HepG2 (cell line): Measurements from ENCODE around the gene EXOC7. TPM values are rescaled to one million over a fixed set of nuclear protein-coding genes. Genes with fewer than 3 reads are reported as not detected.

Experiments used
- ATAC-seq: fragments of 200-7000 bp; cut with Tn5 transposase; 3 replicates; pipeline ENCODE4 v1.9.1; 2020; ENCODE audit warnings: mild to moderate bottlenecking, moderate library complexity
- BruUV-seq: library from RNA; stranded (reverse); fragments of 400-500 nt; replicated peaks from 2 replicates; lab custom pipeline; 2021; lab: Mats Ljungman, UMichigan
- CTCF ChIA-PET: fragments of 300-600 bp; formaldehyde crosslinking; extraction: SDS; loops from one replicate; lab custom pipeline; 2021; ENCODE audit warnings: low total read pairs, inconsistent platforms, low intra/inter-chr PET ratio; lab: Yijun Ruan, JAX
- POLR2A ChIA-PET: fragments of 350-600 bp; sonication (Branson Sonifier 250); formaldehyde crosslinking; loops from one replicate; lab custom pipeline; 2020; ENCODE audit warnings: antibody characterized with exemption, inconsistent platforms; lab: Yijun Ruan, JAX
- DNase-seq: peaks from one replicate; pipeline ENCODE4 v3.0.0-alpha.2; 2015; ENCODE audit warnings: low spot score
- FAIRE-seq: peaks from 3 replicates; lab custom pipeline; 2011; peaks lifted over from hg19 to GRCh38; lab: Jason Lieb, UNC
- H2AFZ ChIP-seq: one replicate; pipeline ENCODE4 v1.6.1; 2011; ENCODE audit warnings: low read length, inconsistent platforms
- H3K27ac ChIP-seq: fragments of 300-600 bp; 3 replicates; pipeline ENCODE4 v1.8.0; 2011; ENCODE audit warnings: mixed run types, mild to moderate bottlenecking, mixed read lengths, low read length, inconsistent platforms; ENCODE audit not compliant: insufficient read depth; ENCODE audit errors: extremely low read length
- H3K27me3 ChIP-seq, 2 experiments: fragments of 200-600 bp in 1 of 2; 2 replicates in 1 of 2; 3 replicates in 1 of 2; pipeline versions ENCODE4 v1.6.0 to v1.8.0; 2011; ENCODE audit warnings: low read length in 2 of 2, mild to moderate bottlenecking in 2 of 2, moderate library complexity in 2 of 2, inconsistent platforms in 1 of 2; ENCODE audit not compliant: insufficient read depth in 2 of 2, control insufficient read depth in 1 of 2
- H3K36me3 ChIP-seq, 2 experiments: fragments of 200-600 bp in 1 of 2; replicated peaks in 1 of 2; 2 replicates in 1 of 2; 3 replicates in 1 of 2; pipeline versions ENCODE4 v1.5.1 to v1.8.0; 2011; ENCODE audit warnings: low read length in 2 of 2, inconsistent platforms in 1 of 2; ENCODE audit not compliant: insufficient read depth in 2 of 2, control insufficient read depth in 1 of 2
- H3K4me1 ChIP-seq: 2 replicates; pipeline ENCODE4 v1.5.1; 2012; ENCODE audit warnings: low read length, inconsistent platforms; ENCODE audit not compliant: insufficient read depth
- H3K4me2 ChIP-seq: 2 replicates; pipeline ENCODE4 v1.6.0; 2011; ENCODE audit warnings: low read depth, low read length, inconsistent platforms
- H3K4me3 ChIP-seq, 3 experiments: fragments of 200-600 bp in 1 of 3; sonication (generic), shearing (Covaris generic) in 1 of 3; replicated peaks in 1 of 3; 2 replicates each; pipeline ENCODE4 v1.5.1; 2011 to 2016; ENCODE audit warnings: low read length in 3 of 3, inconsistent platforms in 2 of 3, low read depth in 2 of 3, mild to moderate bottlenecking in 2 of 3, control low read depth in 1 of 3, mixed read lengths in 1 of 3; ENCODE audit not compliant: insufficient read depth in 1 of 3
- H3K79me2 ChIP-seq: one replicate; pipeline ENCODE4 v1.6.1; 2011; ENCODE audit warnings: low read length, inconsistent platforms; ENCODE audit not compliant: insufficient read depth
- H3K9ac ChIP-seq: 2 replicates; pipeline ENCODE4 v1.6.0; 2011; ENCODE audit warnings: mild to moderate bottlenecking, low read depth, low read length, inconsistent platforms; ENCODE audit not compliant: insufficient read depth
- H3K9me3 ChIP-seq: 2 replicates; pipeline ENCODE4 v1.5.1; 2012; ENCODE audit warnings: mild to moderate bottlenecking, low read length
- H4K20me1 ChIP-seq: 2 replicates; pipeline ENCODE4 v1.6.0; 2011; ENCODE audit warnings: inconsistent platforms, mild to moderate bottlenecking, low read length, moderate library complexity; ENCODE audit not compliant: insufficient read depth
- ATF2 ChIP-seq: sonication (generic); formaldehyde crosslinking; IDR thresholded peaks from 2 replicates; pipeline ENCODE4 v1.4.0; 2020; ENCODE audit warnings: missing genetic modification reagents
- CHCHD3 ChIP-seq: sonication (generic); formaldehyde crosslinking; IDR thresholded peaks from 2 replicates; pipeline ENCODE4 v1.8.0; 2022; ENCODE audit warnings: mild to moderate bottlenecking, missing genetic modification reagents, moderate library complexity
- ERF ChIP-seq: IDR thresholded peaks from 2 replicates; pipeline ENCODE4 v1.6.1; 2018; ENCODE audit warnings: missing biosample characterization, missing genetic modification reagents
- RXRA ChIP-seq: sonication (generic); formaldehyde crosslinking; IDR thresholded peaks from 2 replicates; pipeline ENCODE4 v1.5.1; 2020; ENCODE audit warnings: missing genetic modification reagents
- SKIL ChIP-seq: sonication (generic); formaldehyde crosslinking; IDR thresholded peaks from 2 replicates; pipeline ENCODE4 v1.8.0; 2022; ENCODE audit warnings: missing genetic modification reagents, mild to moderate bottlenecking, moderate library complexity, borderline replicate concordance
- ZNF260 ChIP-seq: sonication (generic); formaldehyde crosslinking; IDR thresholded peaks from 2 replicates; pipeline ENCODE4 v1.4.0; 2020; ENCODE audit warnings: missing genetic modification reagents, low read depth, mild to moderate bottlenecking, borderline replicate concordance
- WGBS: methylation state at CpG from one replicate; pipeline ENCODE4 v1.1.6; 2017; ENCODE audit warnings: low lambda C conversion rate; 5-methylcytosine and 5-hydroxymethylcytosine counted together
- in situ Hi-C: cut with HindIII; loops from 2 replicates; pipeline ENCODE4 v1.10.0; 2017; ENCODE audit warnings: low pct_unique_long_range_greater_than_20kb; ENCODE audit not compliant: extremely low pct_ligation_motif_present
- intact Hi-C: fragments of 100-400 bp; cut with micrococcal nuclease; formaldehyde crosslinking; loops from one replicate; pipeline ENCODE4 v1.10.0; 2022; ENCODE audit not compliant: unreplicated experiment
- polyA plus RNA-seq, 8 experiments: library from polyadenylated mRNA; depleted of rRNA in 3 of 8; stranded (reverse) in 7 of 8; unstranded in 1 of 8; fragments of >200 nt; fragmentation: Illumina TruSeq in 4 of 8; extraction: Trizol in 4 of 8; gene quantifications; 2 replicates each; pipeline versions ENCODE4 v1.2.1 to v1.2.3, GENCODE V29; 2011 to 2016; ENCODE audit warnings: low read depth in 4 of 8, missing spikeins in 1 of 8, mixed read lengths in 1 of 8; ENCODE audit not compliant: insufficient read depth in 1 of 8
- total RNA-seq, 5 experiments: library from RNA; depleted of rRNA; stranded (reverse); fragments of >200 nt; fragmentation: Illumina TruSeq; extraction: Trizol; gene quantifications; 2 replicates each; pipeline ENCODE4 v1.2.3, GENCODE V29; 2016; ENCODE audit warnings: low read depth in 1 of 5
- TF ChIP-seq, protein P1 (sequence below): sonication (generic); formaldehyde crosslinking; IDR thresholded peaks from 2 replicates; pipeline ENCODE4 v1.5.0; 2020; ENCODE audit warnings: missing genetic modification reagents
- TF ChIP-seq, protein P2 (sequence below), 2 experiments: sonication (generic) in 1 of 2; formaldehyde crosslinking in 1 of 2; IDR thresholded peaks; 2 replicates each; pipeline versions ENCODE4 v1.4.0 to v1.6.1; 2018 to 2020; ENCODE audit warnings: missing genetic modification reagents in 2 of 2, borderline replicate concordance in 1 of 2, low read depth in 1 of 2, mild to moderate bottlenecking in 1 of 2, missing biosample characterization in 1 of 2
- TF ChIP-seq, protein P3 (sequence below): sonication (generic); formaldehyde crosslinking; IDR thresholded peaks from 2 replicates; pipeline ENCODE4 v1.4.0; 2020; ENCODE audit warnings: missing genetic modification reagents

Gene EXOC7
- total and polyA plus RNA-seq, 2 of the 13 experiments (the other 11 are each of a cell fraction or from before 2014, with no cell fraction given): 86.9 to 116 TPM

- no peak for FAIRE-seq
- POLR2A ChIA-PET: interaction anchor here (1.7 kb wide), 1 partner anchor 28 kb away, joined by 4 read pairs; no protein-coding TSS in a partner anchor
- TF ChIP-seq RXRA (CRISPR knock-in tag): no peak
- TF ChIP-seq CHCHD3 (CRISPR knock-in tag): no peak
- TF ChIP-seq, protein P1, sequence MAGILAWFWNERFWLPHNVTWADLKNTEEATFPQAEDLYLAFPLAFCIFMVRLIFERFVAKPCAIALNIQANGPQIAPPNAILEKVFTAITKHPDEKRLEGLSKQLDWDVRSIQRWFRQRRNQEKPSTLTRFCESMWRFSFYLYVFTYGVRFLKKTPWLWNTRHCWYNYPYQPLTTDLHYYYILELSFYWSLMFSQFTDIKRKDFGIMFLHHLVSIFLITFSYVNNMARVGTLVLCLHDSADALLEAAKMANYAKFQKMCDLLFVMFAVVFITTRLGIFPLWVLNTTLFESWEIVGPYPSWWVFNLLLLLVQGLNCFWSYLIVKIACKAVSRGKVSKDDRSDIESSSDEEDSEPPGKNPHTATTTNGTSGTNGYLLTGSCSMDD (CRISPR knock-in tag): no peak
- TF ChIP-seq, protein P2, sequence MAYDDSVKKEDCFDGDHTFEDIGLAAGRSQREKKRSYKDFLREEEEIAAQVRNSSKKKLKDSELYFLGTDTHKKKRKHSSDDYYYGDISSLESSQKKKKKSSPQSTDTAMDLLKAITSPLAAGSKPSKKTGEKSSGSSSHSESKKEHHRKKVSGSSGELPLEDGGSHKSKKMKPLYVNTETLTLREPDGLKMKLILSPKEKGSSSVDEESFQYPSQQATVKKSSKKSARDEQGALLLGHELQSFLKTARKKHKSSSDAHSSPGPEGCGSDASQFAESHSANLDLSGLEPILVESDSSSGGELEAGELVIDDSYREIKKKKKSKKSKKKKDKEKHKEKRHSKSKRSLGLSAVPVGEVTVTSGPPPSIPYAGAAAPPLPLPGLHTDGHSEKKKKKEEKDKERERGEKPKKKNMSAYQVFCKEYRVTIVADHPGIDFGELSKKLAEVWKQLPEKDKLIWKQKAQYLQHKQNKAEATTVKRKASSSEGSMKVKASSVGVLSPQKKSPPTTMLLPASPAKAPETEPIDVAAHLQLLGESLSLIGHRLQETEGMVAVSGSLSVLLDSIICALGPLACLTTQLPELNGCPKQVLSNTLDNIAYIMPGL (CRISPR knock-in tag; IDR thresholded peaks at IDR 0.05; ENCODE audit: borderline replicate concordance in 1 of 2, low read depth in 1 of 2): no peak
- TF ChIP-seq, protein P3, sequence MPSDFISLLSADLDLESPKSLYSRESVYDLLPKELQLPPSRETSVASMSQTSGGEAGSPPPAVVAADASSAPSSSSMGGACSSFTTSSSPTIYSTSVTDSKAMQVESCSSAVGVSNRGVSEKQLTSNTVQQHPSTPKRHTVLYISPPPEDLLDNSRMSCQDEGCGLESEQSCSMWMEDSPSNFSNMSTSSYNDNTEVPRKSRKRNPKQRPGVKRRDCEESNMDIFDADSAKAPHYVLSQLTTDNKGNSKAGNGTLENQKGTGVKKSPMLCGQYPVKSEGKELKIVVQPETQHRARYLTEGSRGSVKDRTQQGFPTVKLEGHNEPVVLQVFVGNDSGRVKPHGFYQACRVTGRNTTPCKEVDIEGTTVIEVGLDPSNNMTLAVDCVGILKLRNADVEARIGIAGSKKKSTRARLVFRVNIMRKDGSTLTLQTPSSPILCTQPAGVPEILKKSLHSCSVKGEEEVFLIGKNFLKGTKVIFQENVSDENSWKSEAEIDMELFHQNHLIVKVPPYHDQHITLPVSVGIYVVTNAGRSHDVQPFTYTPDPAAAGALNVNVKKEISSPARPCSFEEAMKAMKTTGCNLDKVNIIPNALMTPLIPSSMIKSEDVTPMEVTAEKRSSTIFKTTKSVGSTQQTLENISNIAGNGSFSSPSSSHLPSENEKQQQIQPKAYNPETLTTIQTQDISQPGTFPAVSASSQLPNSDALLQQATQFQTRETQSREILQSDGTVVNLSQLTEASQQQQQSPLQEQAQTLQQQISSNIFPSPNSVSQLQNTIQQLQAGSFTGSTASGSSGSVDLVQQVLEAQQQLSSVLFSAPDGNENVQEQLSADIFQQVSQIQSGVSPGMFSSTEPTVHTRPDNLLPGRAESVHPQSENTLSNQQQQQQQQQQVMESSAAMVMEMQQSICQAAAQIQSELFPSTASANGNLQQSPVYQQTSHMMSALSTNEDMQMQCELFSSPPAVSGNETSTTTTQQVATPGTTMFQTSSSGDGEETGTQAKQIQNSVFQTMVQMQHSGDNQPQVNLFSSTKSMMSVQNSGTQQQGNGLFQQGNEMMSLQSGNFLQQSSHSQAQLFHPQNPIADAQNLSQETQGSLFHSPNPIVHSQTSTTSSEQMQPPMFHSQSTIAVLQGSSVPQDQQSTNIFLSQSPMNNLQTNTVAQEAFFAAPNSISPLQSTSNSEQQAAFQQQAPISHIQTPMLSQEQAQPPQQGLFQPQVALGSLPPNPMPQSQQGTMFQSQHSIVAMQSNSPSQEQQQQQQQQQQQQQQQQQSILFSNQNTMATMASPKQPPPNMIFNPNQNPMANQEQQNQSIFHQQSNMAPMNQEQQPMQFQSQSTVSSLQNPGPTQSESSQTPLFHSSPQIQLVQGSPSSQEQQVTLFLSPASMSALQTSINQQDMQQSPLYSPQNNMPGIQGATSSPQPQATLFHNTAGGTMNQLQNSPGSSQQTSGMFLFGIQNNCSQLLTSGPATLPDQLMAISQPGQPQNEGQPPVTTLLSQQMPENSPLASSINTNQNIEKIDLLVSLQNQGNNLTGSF (CRISPR knock-in tag): no peak
- no peak for TF ChIP-seq ERF (CRISPR knock-in tag)
- TF ChIP-seq SKIL (CRISPR knock-in tag): no peak
- TF ChIP-seq ZNF260 (CRISPR knock-in tag): no peak
- TF ChIP-seq ATF2 (CRISPR knock-in tag): no peak
Observed at GRCh38 chr17:76151896-76152454, 48.4 kb upstream of the EXOC7 start.

More at GRCh38 chr17:76151896-76152454, 48.4 kb upstream of the EXOC7 start:
- no peak for ATAC-seq
- Histone ChIP-seq H3K4me1 (peaks cover 11% of the 10 kb centered on the region), H2AFZ (no peak overlapping the region), H3K79me2 (no peaks in the 10 kb centered on the region), H4K20me1 (no peaks in the 10 kb centered on the region), H3K36me3 (no peaks in the 10 kb centered on the region), H3K9ac (no peak overlapping the region), H3K27me3 (peaks cover 0 to 17% of the 10 kb centered on the region in 2 experiments; a peak in 3 of 5 replicates), H3K9me3 (no peaks in the 10 kb centered on the region), H3K4me3 (no peak overlapping the region), H3K4me2 (no peak overlapping the region), H3K27ac (no peak overlapping the region)
- no peak for DNase-seq
- CTCF ChIA-PET: interaction anchor here (0.6 to 4.1 kb wide), 2 partner anchors 31 kb away, joined by 4 to 20 read pairs; no protein-coding TSS in a partner anchor
- WGBS: 78% methylated on average over 8 of the region's 8 CpGs
- no TSS peak for BruUV-seq
- intact Hi-C loops (no loop called here), in situ Hi-C loops (no loop called here)
